Left ventricle myocardium inferior (tissue), 1 donor: ENCODE measurements around the gene BLVRA. TPM values are rescaled to one million over a fixed set of nuclear protein-coding genes. Genes with fewer than 3 reads are reported as not detected.
A peak's percentile ranks its signal among the peaks of the same experiment; 100 is the strongest.

Experiments used
- DNase-seq: peaks from one replicate; pipeline ENCODE4 v3.0.0-alpha.2; 2020
- H3K27ac ChIP-seq: fragments of 200-600 bp; replicated peaks from 2 replicates; pipeline ENCODE4 v1.8.0; 2021
- H3K27me3 ChIP-seq: fragments of 200-600 bp; 2 replicates; pipeline ENCODE4 v1.8.0; 2021; ENCODE audit warnings: low read depth
- H3K36me3 ChIP-seq: fragments of 200-600 bp; 2 replicates; pipeline ENCODE4 v1.8.0; 2021
- H3K4me1 ChIP-seq: fragments of 200-600 bp; 2 replicates; pipeline ENCODE4 v1.8.0; 2021
- H3K4me3 ChIP-seq: fragments of 200-600 bp; 2 replicates; pipeline ENCODE4 v1.8.0; 2021; ENCODE audit warnings: mild to moderate bottlenecking, moderate library complexity
- H3K9me3 ChIP-seq: fragments of 200-600 bp; replicated peaks from 2 replicates; pipeline ENCODE4 v1.8.0; 2021
- intact Hi-C: fragments of 100-400 bp; cut with micrococcal nuclease; formaldehyde crosslinking; loops from one replicate; pipeline ENCODE4 v1.11.0; 2022
- total RNA-seq: library from RNA; stranded (reverse); fragmentation: NEBNext Ultra II Directional; extraction: Animal tissue kit (Norgen Biotek cat#: 25700); gene quantifications from one replicate; pipeline ENCODE4 v1.2.1, GENCODE V29; 2021
- TF ChIP-seq, protein P1 (sequence below): fragments of 200-600 bp; IDR thresholded peaks from 2 replicates; pipeline ENCODE4 v1.8.0; 2021; ENCODE audit warnings: antibody characterized with exemption, mild to moderate bottlenecking, borderline replicate concordance
- donor health status: DM: no; HTN: yes; CAD: no; lungs with severe emphysema.

BLVRA gene
- total RNA-seq, 1 donor from 2014 or later = 44.8 TPM

DNA sequence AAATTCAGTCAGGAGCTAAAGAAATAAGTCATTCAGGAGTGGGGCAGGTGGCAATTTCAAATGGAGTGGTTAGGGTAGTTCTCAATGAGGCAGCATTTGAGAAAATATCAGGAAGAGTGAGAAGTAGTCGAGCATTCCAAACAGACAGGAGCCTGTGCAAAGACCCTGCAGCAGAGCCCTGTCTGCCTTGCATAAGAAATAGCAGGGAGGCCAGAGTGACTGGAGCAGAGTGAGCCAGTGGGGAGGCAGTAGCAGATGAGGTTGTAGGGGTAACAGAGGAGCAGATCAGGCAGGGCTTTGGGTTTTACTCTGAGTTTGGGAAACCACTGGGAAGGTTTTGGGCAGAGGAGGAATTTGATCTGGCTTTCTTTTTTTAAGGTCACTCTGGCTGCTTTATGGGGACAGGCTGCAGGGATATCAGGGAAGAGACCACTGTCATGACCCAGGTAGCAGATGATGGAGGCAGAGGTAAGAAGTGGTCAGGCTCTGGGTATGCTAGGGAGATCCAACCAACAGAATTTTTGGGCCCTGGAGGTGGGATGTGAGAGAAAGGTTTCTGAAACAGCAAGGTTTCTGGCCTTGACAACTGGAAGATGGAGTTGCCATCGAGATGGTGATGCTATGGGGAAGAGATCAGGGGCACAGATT is 1.3 kb upstream of the BLVRA start:
- no peaks in the 10 kb centered on the region for H3K36me3 ChIP-seq
- no peak overlapping the region for H3K27ac ChIP-seq
- H3K4me1 ChIP-seq = peaks cover 26% of the 10 kb centered on the region
- intact Hi-C loops = no loop called here
- H3K27me3 ChIP-seq = no peaks in the 10 kb centered on the region
- no peak for DNase-seq
- H3K4me3 ChIP-seq = no peak overlapping the region
- TF ChIP-seq, protein P1, sequence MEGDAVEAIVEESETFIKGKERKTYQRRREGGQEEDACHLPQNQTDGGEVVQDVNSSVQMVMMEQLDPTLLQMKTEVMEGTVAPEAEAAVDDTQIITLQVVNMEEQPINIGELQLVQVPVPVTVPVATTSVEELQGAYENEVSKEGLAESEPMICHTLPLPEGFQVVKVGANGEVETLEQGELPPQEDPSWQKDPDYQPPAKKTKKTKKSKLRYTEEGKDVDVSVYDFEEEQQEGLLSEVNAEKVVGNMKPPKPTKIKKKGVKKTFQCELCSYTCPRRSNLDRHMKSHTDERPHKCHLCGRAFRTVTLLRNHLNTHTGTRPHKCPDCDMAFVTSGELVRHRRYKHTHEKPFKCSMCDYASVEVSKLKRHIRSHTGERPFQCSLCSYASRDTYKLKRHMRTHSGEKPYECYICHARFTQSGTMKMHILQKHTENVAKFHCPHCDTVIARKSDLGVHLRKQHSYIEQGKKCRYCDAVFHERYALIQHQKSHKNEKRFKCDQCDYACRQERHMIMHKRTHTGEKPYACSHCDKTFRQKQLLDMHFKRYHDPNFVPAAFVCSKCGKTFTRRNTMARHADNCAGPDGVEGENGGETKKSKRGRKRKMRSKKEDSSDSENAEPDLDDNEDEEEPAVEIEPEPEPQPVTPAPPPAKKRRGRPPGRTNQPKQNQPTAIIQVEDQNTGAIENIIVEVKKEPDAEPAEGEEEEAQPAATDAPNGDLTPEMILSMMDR = no peak
- H3K9me3 ChIP-seq = no peaks in the 10 kb centered on the region

DNA sequence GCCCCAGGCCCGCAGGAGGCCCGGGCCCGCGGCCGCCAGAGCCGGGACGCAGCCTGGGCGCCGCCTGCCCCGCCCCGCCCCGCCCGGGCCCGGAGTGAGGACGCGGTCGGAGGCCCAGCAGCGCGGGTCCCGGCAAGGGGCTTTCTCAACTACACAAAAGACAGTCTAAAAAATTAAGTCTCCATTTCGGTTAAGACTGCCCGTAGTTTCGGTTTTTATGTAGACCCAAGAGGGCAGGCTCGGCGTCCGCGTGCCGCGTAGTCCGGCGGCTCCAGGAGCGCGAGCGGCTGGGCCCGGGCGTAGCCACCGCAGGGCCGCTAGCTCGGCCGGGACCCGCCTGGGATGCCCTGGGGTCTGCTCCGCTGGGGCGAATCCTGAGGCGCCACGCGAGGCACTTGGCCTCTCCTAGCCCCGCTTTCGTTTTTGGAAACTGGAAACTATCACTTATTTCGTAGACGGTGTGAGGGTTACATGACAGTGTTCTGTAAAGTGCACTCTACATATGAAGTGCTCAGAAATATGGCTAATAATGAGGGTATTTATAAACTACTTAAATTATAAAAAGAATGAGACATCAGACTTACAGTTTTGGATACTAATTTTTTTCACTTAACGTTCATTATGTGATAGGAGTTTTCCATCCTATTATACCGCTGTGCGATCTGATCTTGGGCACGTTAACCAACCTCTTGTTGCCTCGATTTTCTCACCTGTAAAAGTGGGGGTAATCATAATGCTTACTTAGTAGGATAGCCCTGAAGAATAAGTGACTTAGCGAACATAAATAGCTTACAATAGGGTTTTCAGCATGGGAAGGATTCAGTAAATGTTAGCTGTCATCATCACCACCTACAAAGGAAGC is 573 bp downstream of the BLVRA start:
- H3K9me3 ChIP-seq = no peaks in the 10 kb centered on the region
- no peak for DNase-seq
- peaks cover 26% of the 10 kb centered on the region for H3K4me1 ChIP-seq
- peak overlapping the region; percentile 67 for H3K27ac ChIP-seq
- no peaks in the 10 kb centered on the region for H3K36me3 ChIP-seq
- TF ChIP-seq, protein P1 = no peak
- no peaks in the 10 kb centered on the region for H3K27me3 ChIP-seq
- peak overlapping the region; percentile 78 for H3K4me3 ChIP-seq
- intact Hi-C loops = no loop called here

DNA sequence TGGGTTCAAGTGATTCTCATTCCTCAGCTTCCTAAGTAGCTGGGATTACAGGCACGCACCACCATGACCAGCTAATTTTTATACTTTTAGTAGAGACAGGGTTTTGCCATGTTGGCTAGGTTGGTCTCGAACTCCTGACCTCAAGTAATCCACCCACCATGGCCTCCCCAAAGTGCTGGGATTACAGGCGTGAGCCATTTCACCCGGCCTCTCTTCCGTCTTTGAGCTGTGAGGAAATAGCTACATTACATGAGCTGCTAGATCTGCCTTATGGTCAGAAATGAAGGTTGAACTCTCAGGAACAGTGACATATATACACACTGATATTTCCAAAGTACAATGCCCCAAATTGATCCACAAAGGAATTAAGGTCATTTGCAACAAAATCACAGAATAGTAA is 2.4 kb downstream of the BLVRA start:
- no peak for DNase-seq
- no peak overlapping the region for H3K27ac ChIP-seq

GRCh38 chr7:43761382-43761781 is 2.9 kb downstream of the BLVRA start:
- Histone ChIP-seq H3K4me3 (no peak overlapping the region), H3K27me3 (no peaks in the 10 kb centered on the region), H3K36me3 (no peaks in the 10 kb centered on the region), H3K27ac (no peak overlapping the region), H3K4me1 (peaks cover 38% of the 10 kb centered on the region), H3K9me3 (no peaks in the 10 kb centered on the region)
- no peak for DNase-seq
- intact Hi-C loops = no loop called here
- TF ChIP-seq, protein P1 = no peak

More for the DNA sequence above, 2.4 kb downstream of the BLVRA start:
- TF ChIP-seq, protein P1 = no peak
- Histone ChIP-seq H3K9me3 (no peaks in the 10 kb centered on the region), H3K4me1 (peaks cover 38% of the 10 kb centered on the region), H3K27me3 (no peaks in the 10 kb centered on the region), H3K4me3 (no peak overlapping the region), H3K36me3 (no peaks in the 10 kb centered on the region)
- intact Hi-C loops = no loop called here

DNA sequence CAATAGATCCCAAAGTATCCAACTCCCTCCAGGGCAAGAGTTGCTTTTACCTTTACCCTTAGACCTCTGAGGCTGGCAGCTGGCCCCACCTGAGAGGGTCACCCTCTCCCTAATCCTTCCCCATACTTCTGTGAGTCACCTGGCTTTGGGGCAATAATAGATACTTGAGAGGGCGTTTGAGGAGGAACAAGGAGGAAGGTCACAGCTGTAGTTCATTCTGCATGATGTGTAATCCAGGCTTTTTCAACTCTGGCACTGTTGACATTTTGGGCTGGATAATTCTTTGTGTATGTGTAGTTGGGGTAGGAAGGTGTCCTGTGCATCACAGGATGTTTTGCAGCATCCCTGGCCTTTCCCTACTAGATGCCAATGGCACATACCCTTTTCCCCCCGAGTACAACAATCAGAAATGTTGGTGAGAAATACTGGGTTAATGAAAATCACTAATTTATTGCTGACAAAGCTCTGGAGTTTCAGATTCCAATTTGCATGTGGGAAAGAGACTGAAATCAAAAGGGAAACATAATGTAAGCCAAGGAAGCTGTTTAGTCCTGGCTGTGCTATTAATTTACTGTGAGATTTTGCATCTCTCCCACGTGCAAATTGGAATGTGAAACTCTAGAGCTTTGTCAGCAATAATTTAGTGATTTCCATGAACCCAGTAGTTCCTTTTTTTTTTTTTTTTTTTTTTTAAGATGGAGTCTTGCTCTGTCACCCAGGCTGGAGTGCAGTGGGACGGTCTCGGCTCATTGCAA is 3.6 kb downstream of the BLVRA start:
- TF ChIP-seq, protein P1 = no peak
- no peak overlapping the region for H3K4me3 ChIP-seq
- peaks cover 40% of the 10 kb centered on the region for H3K4me1 ChIP-seq

More for the DNA sequence above, 3.6 kb downstream of the BLVRA start:
- Histone ChIP-seq H3K27me3 (no peaks in the 10 kb centered on the region), H3K36me3 (no peaks in the 10 kb centered on the region), H3K9me3 (no peaks in the 10 kb centered on the region), H3K27ac (no peak overlapping the region)
- DNase-seq = no peak
- intact Hi-C loops = no loop called here
